Measurements from ENCODE around the gene MAP3K4.
"Not testable (repeated sequence)": the region's sequence is repeated elsewhere in the genome, so short reads cannot be mapped to it uniquely, and the experiment has no call there.

MAP3K4 gene

DNA sequence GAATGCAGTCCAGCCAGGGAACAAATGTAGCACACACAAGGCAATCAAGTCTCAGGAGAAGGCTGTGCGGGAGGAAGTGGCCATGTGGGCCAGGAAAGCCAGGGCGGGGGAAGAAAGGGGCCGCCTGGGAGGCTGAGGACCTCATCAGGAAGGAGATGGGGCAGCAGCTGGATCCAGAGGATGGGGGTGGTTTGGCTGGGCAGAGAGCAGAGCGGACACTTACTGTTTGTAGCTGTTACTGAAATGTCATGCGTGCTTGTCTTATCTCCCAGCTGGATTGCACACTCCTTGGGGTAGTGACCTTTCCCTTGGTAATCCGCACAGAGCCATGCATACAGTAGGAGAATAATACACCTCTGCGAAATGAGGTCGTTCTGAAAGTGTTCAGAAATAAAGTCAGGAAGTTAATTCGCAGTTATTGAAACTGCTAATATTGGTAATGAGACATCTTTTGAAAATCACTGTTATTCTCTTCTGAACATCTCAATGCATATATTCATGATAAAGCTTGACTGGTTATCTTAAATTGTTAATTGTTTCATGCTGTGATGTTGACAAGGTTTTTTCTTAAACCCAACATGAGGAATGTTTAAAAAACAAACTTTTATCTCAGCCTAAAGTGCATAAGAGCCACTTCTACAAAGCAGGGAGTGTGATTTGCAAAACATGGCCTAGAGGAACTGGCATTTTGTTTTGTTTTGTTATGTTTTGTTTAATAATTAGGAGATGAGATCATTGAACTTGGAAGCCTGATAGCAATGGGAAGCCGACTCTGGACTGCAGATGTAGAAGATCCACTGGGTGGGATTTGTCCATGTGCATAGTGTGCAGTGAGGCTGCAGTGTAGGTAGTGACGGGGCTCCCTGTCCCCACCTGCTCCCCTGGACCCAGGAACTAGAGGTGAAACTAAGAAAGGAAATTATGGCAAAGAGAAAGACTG lies 18.0 kb upstream of the MAP3K4 start:
- FAIRE-seq = no peak
- no peak for DNase-seq (ENCODE audit: insufficient read length)
- no peak for TF ChIP-seq POLR2A (IDR thresholded peaks at IDR 0.05; ENCODE audit: low read depth, low read length)
- no peak for TF ChIP-seq TAF1 (IDR thresholded peaks at IDR 0.05; ENCODE audit: borderline replicate concordance, low read depth, low read length)
- TF ChIP-seq POLR2AphosphoS5 (IDR thresholded peaks at IDR 0.05; ENCODE audit: low read depth, low read length) = no peak

DNA sequence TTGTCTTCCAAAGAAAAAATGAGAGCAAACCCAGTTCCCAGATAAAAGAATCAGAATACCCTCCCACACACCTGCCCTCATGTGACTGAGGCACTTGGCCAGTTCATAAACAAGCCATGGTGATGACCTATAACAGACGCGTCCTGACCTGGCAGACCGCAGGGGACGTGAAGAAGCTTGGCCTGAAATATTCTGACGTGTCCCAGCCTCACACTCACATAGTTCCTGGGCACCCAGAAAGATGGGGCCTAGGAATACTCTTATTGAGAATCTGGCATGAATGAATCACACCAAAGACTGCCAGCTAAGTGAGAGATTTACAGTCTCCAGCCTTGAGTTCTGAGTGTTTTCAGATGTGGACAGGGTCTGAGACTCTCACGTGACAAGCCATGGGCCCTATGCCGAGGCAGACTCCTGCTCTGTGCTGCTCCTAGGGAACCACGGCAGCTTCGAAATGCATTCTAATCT lies 17.2 kb upstream of the MAP3K4 start:
- TF ChIP-seq POLR2A (IDR thresholded peaks at IDR 0.05; ENCODE audit: low read depth, low read length) (no peak), POLR2AphosphoS5 (IDR thresholded peaks at IDR 0.05; ENCODE audit: low read depth, low read length) (no peak), TAF1 (IDR thresholded peaks at IDR 0.05; ENCODE audit: borderline replicate concordance, low read depth, low read length) (no peak)
- DNase-seq (ENCODE audit: insufficient read length) (no peak), FAIRE-seq (no peak)

DNA sequence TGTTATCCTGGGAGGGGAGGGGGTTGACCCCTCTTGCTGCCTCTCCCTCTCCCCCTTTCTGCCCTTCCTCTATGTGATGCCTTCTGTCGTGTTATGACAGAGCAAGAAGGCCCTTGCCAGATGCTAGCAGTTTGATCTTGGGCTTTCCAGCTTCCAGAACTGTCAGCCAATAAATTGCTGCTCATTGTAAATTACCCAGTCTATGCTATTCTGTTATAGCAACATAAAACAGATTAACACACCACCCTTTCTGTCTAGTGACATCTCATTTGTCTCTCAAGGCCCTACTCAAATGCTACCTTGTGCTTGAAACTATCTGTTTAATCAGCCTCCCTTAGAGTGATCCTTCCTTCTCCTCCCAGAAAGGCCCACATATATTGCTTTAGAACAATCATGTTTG lies 16.4 kb upstream of the MAP3K4 start:
- TF ChIP-seq TAF1 (IDR thresholded peaks at IDR 0.05; ENCODE audit: borderline replicate concordance, low read depth, low read length) (no peak), POLR2A (IDR thresholded peaks at IDR 0.05; ENCODE audit: low read depth, low read length) (no peak), POLR2AphosphoS5 (IDR thresholded peaks at IDR 0.05; ENCODE audit: low read depth, low read length) (no peak)
- DNase-seq (ENCODE audit: insufficient read length) = no peak
- FAIRE-seq = no peak

DNA sequence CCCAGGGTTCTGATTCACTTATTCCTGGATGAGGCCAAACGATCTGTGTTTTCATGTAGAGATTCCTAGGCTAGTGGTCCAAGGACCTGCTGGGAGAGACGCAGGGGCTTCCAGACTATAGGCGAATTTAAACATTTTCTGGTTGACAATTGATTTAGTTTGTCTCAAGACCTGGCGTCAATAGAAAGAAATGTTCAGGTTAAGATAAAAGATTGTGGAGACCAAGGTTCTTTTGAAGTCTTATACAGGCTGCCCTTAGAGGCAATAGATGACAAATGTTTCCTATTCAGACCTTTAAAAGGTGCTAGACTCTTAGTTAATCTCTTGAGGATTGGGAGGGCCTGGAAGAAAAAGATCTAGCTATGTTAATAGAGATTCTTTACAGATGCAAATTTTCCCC lies 15.6 kb upstream of the MAP3K4 start:
- not testable (repeated sequence) for FAIRE-seq; DNase-seq (ENCODE audit: insufficient read length)

DNA sequence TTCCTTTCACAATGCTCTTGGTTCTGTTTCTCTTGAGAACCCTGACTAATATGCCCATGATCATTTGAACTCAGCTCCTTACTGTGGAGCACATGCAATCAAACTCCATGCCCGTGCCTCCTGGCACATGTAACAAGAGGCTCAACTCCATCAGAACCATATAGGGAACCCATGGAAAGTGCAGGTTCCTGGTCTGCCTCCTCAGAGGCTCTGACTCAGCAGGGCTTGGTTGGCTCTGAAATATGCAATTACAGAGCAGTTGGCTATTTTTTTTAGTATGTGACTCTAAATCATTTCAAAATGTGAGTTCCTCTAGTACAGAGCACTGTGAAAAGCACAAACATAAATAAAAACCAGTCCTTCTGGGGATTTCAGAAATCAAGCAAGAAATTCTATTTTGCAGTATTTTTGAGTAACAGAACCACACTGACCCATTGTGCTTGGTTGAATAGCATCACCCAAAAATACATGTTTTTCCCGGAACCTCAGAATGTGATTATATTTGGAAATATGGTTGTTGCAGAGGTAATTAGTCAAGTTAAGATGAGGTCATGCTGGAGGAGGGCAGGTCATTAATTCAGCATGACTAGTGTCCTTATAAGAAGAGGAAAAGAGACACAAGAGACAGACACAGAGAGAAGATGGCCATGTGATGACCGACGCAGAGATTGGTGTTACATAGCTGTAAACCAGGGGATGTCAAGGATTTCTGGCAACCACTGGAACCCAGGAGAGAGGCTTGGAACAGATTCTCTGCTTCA lies 13.2 kb upstream of the MAP3K4 start:
- DNase-seq (ENCODE audit: insufficient read length) (no peak), FAIRE-seq (no peak)
- no peak for TF ChIP-seq TAF1 (IDR thresholded peaks at IDR 0.05; ENCODE audit: borderline replicate concordance, low read depth, low read length)
- no peak for TF ChIP-seq POLR2A (IDR thresholded peaks at IDR 0.05; ENCODE audit: low read depth, low read length)
- TF ChIP-seq POLR2AphosphoS5 (IDR thresholded peaks at IDR 0.05; ENCODE audit: low read depth, low read length) = no peak

DNA sequence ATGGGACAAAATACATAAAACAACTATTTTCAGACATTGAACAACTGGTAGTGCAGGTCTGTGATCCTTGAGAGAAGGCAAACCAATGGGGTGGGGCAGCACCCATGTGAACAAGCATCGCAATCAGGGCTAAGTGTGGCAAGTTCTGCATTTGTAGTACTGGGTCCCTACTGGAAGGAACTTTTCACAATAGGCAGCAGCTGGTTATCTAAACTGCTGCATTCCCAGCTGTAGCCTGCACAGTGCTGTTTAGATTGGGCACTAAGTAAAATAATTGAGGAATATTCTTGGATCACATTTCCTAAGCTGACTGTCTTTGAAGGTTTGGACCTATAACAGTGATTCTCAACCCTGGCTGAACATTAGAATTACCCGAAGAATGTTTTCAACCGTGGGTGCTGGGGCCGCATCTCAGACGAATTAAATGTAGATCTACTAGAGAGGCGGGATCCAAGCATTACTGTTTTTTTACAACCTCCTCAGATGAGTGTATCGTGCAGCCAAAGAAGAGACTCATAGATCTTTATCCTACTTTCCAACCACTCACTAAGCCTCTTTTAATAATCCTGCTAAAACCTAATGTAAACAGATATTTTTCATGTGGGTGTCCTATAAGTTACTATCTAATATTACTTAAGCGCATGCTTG lies 12.4 kb upstream of the MAP3K4 start:
- no peak for DNase-seq (ENCODE audit: insufficient read length)
- TF ChIP-seq TAF1 (IDR thresholded peaks at IDR 0.05; ENCODE audit: borderline replicate concordance, low read depth, low read length) (no peak), POLR2AphosphoS5 (IDR thresholded peaks at IDR 0.05; ENCODE audit: low read depth, low read length) (no peak), POLR2A (IDR thresholded peaks at IDR 0.05; ENCODE audit: low read depth, low read length) (no peak)

DNA sequence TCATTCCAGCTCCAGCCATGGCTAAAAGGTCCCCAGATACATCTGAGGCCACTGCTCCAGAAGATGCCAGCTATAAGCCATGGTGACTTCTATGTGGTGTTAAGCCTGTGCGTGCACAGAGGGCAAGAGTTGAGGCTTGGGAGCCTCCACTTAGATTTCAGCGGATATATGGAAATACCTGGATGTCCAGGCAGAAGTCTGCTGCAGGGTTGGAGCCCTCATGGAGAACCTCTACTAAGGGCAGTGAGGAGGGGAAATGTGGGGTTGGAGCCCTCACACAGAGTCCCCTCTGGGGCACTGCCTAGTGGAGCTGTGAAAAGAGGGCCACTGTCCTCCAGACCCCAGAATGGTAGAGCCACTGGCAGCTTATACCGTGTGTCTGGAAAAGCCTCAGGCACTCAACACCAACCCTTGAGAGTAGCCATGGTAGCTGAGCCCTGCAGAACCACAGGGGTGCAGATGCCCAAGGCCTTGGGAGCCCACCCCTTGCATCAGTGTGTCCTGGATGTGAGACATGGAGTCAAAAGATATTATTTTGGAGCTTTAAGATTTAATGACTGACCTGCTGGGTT lies 8.1 kb upstream of the MAP3K4 start:
- not testable (repeated sequence) for DNase-seq (ENCODE audit: insufficient read length); FAIRE-seq

More for the DNA sequence above, 12.4 kb upstream of the MAP3K4 start:
- no peak for FAIRE-seq

DNA sequence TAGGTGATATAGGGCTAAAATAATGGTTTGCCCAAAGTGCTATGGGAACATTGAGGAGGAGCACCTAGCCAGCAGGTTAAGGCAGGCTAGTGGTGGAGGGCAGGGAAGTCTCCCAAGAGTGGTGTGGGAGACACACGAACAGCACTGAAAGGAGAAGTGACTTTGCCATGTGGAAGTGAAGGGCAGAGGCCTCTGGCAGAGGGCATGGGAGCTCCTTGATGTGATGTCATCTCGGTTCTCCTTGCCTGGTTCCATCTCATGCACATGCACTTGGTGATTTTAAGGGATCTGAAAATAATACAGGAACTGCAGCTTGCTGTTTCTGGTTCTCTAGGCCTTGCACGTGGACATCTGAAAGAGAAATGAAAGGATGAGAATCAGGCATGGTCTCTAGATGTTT lies 4.7 kb upstream of the MAP3K4 start:
- DNase-seq (ENCODE audit: insufficient read length) = no peak
- TF ChIP-seq POLR2AphosphoS5 (IDR thresholded peaks at IDR 0.05; ENCODE audit: low read depth, low read length) (no peak), TAF1 (IDR thresholded peaks at IDR 0.05; ENCODE audit: borderline replicate concordance, low read depth, low read length) (no peak), POLR2A (IDR thresholded peaks at IDR 0.05; ENCODE audit: low read depth, low read length) (no peak)

DNA sequence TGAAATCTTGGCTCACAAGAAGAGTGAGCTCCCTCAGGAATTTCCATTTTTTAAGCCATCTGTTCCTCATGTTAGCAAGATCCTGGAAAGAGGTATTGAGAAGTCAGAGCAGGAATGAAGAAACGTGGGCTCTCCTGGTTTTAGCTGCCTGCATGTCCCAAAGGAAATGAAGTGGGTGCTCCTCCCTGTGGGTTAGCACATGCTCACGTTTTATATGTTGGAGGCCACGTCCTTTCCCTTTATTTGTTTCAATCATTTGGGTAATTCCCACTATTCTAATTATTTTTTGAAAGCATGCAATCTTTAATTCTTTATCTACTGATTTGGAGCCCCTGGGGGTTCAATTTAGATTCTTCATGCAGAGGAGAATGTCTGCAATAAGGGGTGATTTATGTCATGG lies 4.3 kb upstream of the MAP3K4 start:
- DNase-seq (ENCODE audit: insufficient read length) = no peak
- FAIRE-seq = no peak
- TF ChIP-seq POLR2A (IDR thresholded peaks at IDR 0.05; ENCODE audit: low read depth, low read length) (no peak), TAF1 (IDR thresholded peaks at IDR 0.05; ENCODE audit: borderline replicate concordance, low read depth, low read length) (no peak), POLR2AphosphoS5 (IDR thresholded peaks at IDR 0.05; ENCODE audit: low read depth, low read length) (no peak)

More for the DNA sequence above, 4.7 kb upstream of the MAP3K4 start:
- no peak for FAIRE-seq

DNA sequence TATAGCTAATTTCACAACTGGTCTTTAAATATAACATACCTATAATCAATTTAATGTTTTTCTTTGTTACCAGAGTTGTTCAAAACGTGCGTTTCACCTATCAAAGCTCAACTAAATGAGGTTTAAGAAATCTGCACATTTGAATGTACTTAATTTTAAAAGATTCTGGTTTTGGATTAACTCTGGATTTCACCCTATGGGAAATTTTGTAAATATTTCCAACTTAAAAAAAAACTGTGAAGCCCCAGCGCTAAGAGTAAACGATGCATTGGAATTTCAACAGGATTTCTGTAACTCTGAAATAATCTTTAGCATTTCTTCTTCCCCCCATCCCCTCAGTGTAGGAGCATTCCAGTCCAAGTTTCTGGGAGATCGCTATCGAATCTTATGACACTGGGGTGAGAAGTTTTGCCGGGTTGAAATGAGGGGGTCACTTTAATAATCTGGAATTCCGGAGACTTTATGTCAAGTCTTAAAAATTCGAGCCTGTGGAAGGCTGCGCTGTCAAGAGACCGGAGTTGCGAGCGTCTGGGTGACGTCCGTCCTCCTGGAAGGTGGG lies 643 bp upstream of the MAP3K4 start:
- TF ChIP-seq POLR2AphosphoS5 (IDR thresholded peaks at IDR 0.05; ENCODE audit: low read depth, low read length) (no peak), POLR2A (IDR thresholded peaks at IDR 0.05; ENCODE audit: low read depth, low read length) (no peak), TAF1 (IDR thresholded peaks at IDR 0.05; ENCODE audit: borderline replicate concordance, low read depth, low read length) (no peak)
- FAIRE-seq (no peak), DNase-seq (ENCODE audit: insufficient read length) (no peak)

All from GM12892 (cell line).